Measurements from ENCODE around the gene E2F4. TPM values are rescaled to one million over a fixed set of nuclear protein-coding genes. Genes with fewer than 3 reads are reported as not detected.

Gene E2F4
- total and polyA plus RNA-seq, 2 of the 8 experiments (the other 6 are each of a cell fraction or from before 2014, with no cell fraction given) = 79.9 to 157 TPM

- ChIA-PET POLR2A (ENCODE audit: partially characterized antibody) (no interaction called here), CTCF (ENCODE audit: partially characterized antibody) (interaction anchor here (1.1 to 19.3 kb wide), 10 partner anchors 8 to 255 kb away, joined by 3 to 291 read pairs (median 24); partner anchors contain the start of genes B3GNT9, ELMO3, EXOC3L1 and FBXL8)
- no peak for FAIRE-seq
- Histone ChIP-seq H3K9me3 (ENCODE audit: insufficient read depth in 2 of 2, low read depth in 1 of 2, low read length in 1 of 2) (no peaks in the 10 kb centered on the region), H3K18ac (ENCODE audit: extremely low read depth, low read length) (no peak overlapping the region), H3K79me1 (ENCODE audit: low read depth, low read length) (peaks cover 2% of the 10 kb centered on the region; the same call in 1 of the 2 replicates), H3K27ac (ENCODE audit: low read depth, low read length) (no peak overlapping the region), H2BK12ac (ENCODE audit: low read depth, low read length) (no peak overlapping the region), H2BK15ac (ENCODE audit: low read length) (no peak overlapping the region), H3K9ac (replicated peaks in 1 of 4; ENCODE audit: extremely low read depth in 1 of 4, low read depth in 3 of 4, low read length in 3 of 4) (no peak overlapping the region), H4K91ac (replicated peaks; ENCODE audit: insufficient read length, low read length) (no peak overlapping the region), H3K36me3 (ENCODE audit: control insufficient read depth in 2 of 4, insufficient read depth in 4 of 4, low read length in 3 of 4) (peaks cover 0 to 14% (median 0%) of the 10 kb centered on the region in 4 experiments; a peak in 1 of 8 replicates), H4K5ac (ENCODE audit: insufficient read length, low read depth, low read length) (no peak overlapping the region), H3K14ac (ENCODE audit: insufficient read length) (no peak overlapping the region), H3K23ac (ENCODE audit: insufficient read length) (no peak overlapping the region), H3K79me2 (ENCODE audit: control insufficient read depth in 1 of 2, insufficient read depth in 2 of 2, low read length in 2 of 2) (no peaks in the 10 kb centered on the region), H3K4me1 (replicated peaks in 1 of 4; ENCODE audit: control insufficient read depth in 3 of 4, insufficient read depth in 4 of 4, low read length in 3 of 4) (peaks cover 0 to 41% (median 36%) of the 10 kb centered on the region in 4 experiments; a peak in 6 of 7 replicates), H2BK5ac (ENCODE audit: low read depth, low read length) (no peak overlapping the region), H4K8ac (ENCODE audit: extremely low read depth, insufficient read depth, low read length) (no peak overlapping the region; the same call in 1 of the 2 replicates), H2BK20ac (ENCODE audit: low read length) (no peak overlapping the region), H2AFZ (ENCODE audit: low read length) (no peak overlapping the region), H3K4me2 (ENCODE audit: insufficient read depth in 1 of 2, low read depth in 2 of 2, low read length in 2 of 2) (no peak overlapping the region), H2BK120ac (replicated peaks; ENCODE audit: low read depth, low read length) (no peak overlapping the region), H3K4me3 (ENCODE audit: extremely low read depth in 1 of 4, insufficient read depth in 2 of 4, low read depth in 3 of 4, low read length in 4 of 4) (no peak overlapping the region), H2AK5ac (ENCODE audit: low read depth, low read length) (no peak overlapping the region), H3K56ac (replicated peaks; ENCODE audit: insufficient read length, low read depth, low read length) (no peak overlapping the region), H3K4ac (replicated peaks; ENCODE audit: insufficient read length, low read depth, low read length) (no peak overlapping the region), H3K23me2 (ENCODE audit: low read depth, low read length) (peaks cover 17% of the 10 kb centered on the region), H3K27me3 (replicated peaks in 1 of 4; ENCODE audit: control insufficient read depth in 3 of 4, extremely low read depth in 1 of 4, insufficient read depth in 3 of 4, low read length in 3 of 4) (peaks cover 84 to 98% (median 97%) of the 10 kb centered on the region in 4 experiments), H4K20me1 (replicated peaks in 1 of 2; ENCODE audit: control insufficient read depth in 1 of 2, insufficient read depth in 2 of 2, low read length in 2 of 2) (peaks cover 2 to 21% of the 10 kb centered on the region in 2 experiments)
- no peak for DNase-seq (ENCODE audit: low read depth in 1 of 2, low spot score in 2 of 2)
- 59% methylated on average over 7 of the region's 7 CpGs; no CpG with 5 or more reads in 1 of the 2 experiments for WGBS, 2 experiments (ENCODE audit: extremely low coverage in 1 of 2, insufficient coverage in 1 of 2, insufficient read length in 1 of 2, insufficient replicate concordance in 2 of 2, low coverage in 1 of 2, low lambda C conversion rate in 2 of 2, missing lambda C conversion rate in 1 of 2)
- TF ChIP-seq RAD21 (IDR thresholded peaks at IDR 0.05 in 1 of 2, conservative IDR thresholded peaks at IDR 0.05 in 1 of 2; ENCODE audit: low read depth in 2 of 2, low read length in 2 of 2) (no peak), EGR1 (IDR thresholded peaks at IDR 0.05; ENCODE audit: borderline replicate concordance, low read depth, low read length) (no peak), E2F6 (IDR thresholded peaks at IDR 0.05) (no peak), SIRT6 (IDR thresholded peaks at IDR 0.05; ENCODE audit: low read length) (no peak), ATF3 (IDR thresholded peaks at IDR 0.05; ENCODE audit: insufficient read depth, low read depth, low read length) (no peak), SUZ12 (IDR thresholded peaks at IDR 0.05; ENCODE audit: low read length) (no peak), GTF2F1 (IDR thresholded peaks at IDR 0.05; ENCODE audit: borderline replicate concordance, low read depth, low read length) (no peak), HDAC6 (IDR thresholded peaks at IDR 0.05; ENCODE audit: low read depth, low read length) (no peak), CBX5 (IDR thresholded peaks at IDR 0.05; ENCODE audit: low read depth, low read length) (no peak), HDAC2 (IDR thresholded peaks at IDR 0.05; ENCODE audit: borderline replicate concordance in 1 of 2, low read depth in 2 of 2, low read length in 2 of 2) (no peak)
These were observed 24.4 kb upstream of the E2F4 start for GRCh38 chr16:67167588-67167987.
